RPMI7951 (cell line): Measurements from ENCODE around the gene TPP1. TPM values are rescaled to one million over a fixed set of nuclear protein-coding genes. Genes with fewer than 3 reads are reported as not detected.

Source experiments
- DNase-seq: peaks from one replicate; pipeline ENCODE4 v3.0.0-alpha.2; 2012; ENCODE audit warnings: low read depth
- total RNA-seq: library from RNA; depleted of rRNA; stranded (reverse); fragments of >200 nt; shearing (Covaris generic); gene quantifications from 2 replicates; pipeline ENCODE4 v1.2.3, GENCODE V29; 2014

The TPP1 gene
- total RNA-seq, 1 experiment from 2014 or later: 20.3 TPM

- DNase-seq: peak; percentile 26
These were observed 27.9 kb upstream of the TPP1 start for GRCh38 chr11:6646918-6647679.

- peak; percentile 81 for DNase-seq
These were observed 27.3 kb upstream of the TPP1 start for GRCh38 chr11:6646576-6646917.

GRCh38 chr11:6646071-6646470, 26.8 kb upstream of the TPP1 start:
- peak; percentile 85 for DNase-seq

GRCh38 chr11:6642957-6643356, 23.7 kb upstream of the TPP1 start:
- no peak for DNase-seq

- DNase-seq: no peak
These were observed 21.9 kb upstream of the TPP1 start for GRCh38 chr11:6640985-6641701.

- no peak for DNase-seq
These were observed 21.1 kb upstream of the TPP1 start for GRCh38 chr11:6640036-6640984.

- DNase-seq: no peak
These were observed 19.2 kb upstream of the TPP1 start for GRCh38 chr11:6638429-6638828.

- peak; percentile 92 for DNase-seq
These were observed 18.6 kb upstream of the TPP1 start for GRCh38 chr11:6637871-6638270.

GRCh38 chr11:6636480-6636879, 17.3 kb upstream of the TPP1 start:
- no peak for DNase-seq

- peak; percentile 67 for DNase-seq
These were observed 16.1 kb upstream of the TPP1 start for GRCh38 chr11:6635082-6635932.

- DNase-seq: no peak
These were observed 15.3 kb upstream of the TPP1 start for GRCh38 chr11:6634534-6634933.

- DNase-seq: no peak
These were observed 14.5 kb upstream of the TPP1 start for GRCh38 chr11:6633422-6634408.

GRCh38 chr11:6632116-6633073, 13.2 kb upstream of the TPP1 start:
- DNase-seq: no peak

- no peak for DNase-seq
These were observed 12.2 kb upstream of the TPP1 start for GRCh38 chr11:6631361-6631890.

- no peak for DNase-seq
These were observed 11.5 kb upstream of the TPP1 start for GRCh38 chr11:6630632-6631291.

- DNase-seq: no peak
These were observed 10.8 kb upstream of the TPP1 start for GRCh38 chr11:6629892-6630631.

- no peak for DNase-seq
These were observed 10.3 kb upstream of the TPP1 start for GRCh38 chr11:6629573-6629891.

- DNase-seq: no peak
These were observed 9.3 kb upstream of the TPP1 start for GRCh38 chr11:6628526-6628925.
